Measurements from ENCODE around the gene DMRTA2. TPM values are rescaled to one million over a fixed set of nuclear protein-coding genes. Genes with fewer than 3 reads are reported as not detected.

Gene DMRTA2
- total RNA-seq (2014; rRNA removed; shearing (Covaris generic)) (not detected in 2 replicates), total RNA-seq (2022) (not detected in 2 replicates), Bru-seq, nascent RNA (percentile 25 among the genes with signal in this experiment), BruChase-seq, experiment 1, labeled RNA remaining after a 6-hour chase (not detected), BruChase-seq, experiment 2, labeled RNA remaining after a 2-hour chase (percentile 16 among the genes with signal in this experiment)
- long read RNA-seq: 0 reads

DNA sequence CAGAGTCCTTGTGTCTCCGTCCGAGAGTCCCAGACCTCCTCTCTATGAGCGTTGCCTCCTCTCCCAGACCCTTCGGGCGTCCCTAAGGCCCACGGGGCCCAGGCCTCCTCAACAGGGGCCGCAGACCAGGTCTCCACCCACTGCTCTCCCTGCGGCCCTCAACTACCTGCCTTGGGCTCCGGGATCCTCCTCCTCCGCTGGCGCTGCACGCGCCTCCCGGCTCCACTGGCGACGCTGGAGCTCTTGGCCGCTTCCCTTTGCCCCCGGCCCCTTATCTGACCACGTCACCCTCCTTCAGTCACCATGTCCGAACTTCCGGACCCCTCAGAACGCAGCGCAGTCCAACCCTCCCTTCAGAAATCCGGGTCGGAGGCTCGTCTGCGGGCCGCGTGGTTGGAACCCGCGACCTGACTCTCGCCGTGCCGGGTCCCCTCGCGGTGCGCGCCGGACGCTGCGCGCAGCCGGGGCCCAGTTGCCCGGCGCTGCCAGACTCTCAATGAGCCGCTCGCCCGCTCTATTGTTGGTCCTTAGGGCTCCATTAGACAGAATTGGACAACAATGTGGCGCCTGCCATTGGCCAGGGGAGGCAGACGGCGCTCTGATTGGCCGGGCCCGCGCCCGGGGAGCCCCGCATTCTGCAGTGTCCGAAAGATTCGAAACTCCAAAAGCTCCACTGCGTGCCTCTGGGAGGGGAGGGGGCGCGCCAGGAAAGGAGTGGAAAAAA is at the start of gene DMRTA2:
TSS of gene DMRTA2 (minus strand) at position 498 of the 724 bp plus-strand sequence. CDS start 1,907 bp downstream, outside the sequence.
- TF ChIP-seq EZH2phosphoT487 (IDR thresholded peaks at IDR 0.05; ENCODE audit: borderline replicate concordance, low read depth, low read length): no peak
- TF ChIP-seq, protein P1, sequence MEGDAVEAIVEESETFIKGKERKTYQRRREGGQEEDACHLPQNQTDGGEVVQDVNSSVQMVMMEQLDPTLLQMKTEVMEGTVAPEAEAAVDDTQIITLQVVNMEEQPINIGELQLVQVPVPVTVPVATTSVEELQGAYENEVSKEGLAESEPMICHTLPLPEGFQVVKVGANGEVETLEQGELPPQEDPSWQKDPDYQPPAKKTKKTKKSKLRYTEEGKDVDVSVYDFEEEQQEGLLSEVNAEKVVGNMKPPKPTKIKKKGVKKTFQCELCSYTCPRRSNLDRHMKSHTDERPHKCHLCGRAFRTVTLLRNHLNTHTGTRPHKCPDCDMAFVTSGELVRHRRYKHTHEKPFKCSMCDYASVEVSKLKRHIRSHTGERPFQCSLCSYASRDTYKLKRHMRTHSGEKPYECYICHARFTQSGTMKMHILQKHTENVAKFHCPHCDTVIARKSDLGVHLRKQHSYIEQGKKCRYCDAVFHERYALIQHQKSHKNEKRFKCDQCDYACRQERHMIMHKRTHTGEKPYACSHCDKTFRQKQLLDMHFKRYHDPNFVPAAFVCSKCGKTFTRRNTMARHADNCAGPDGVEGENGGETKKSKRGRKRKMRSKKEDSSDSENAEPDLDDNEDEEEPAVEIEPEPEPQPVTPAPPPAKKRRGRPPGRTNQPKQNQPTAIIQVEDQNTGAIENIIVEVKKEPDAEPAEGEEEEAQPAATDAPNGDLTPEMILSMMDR (conservative IDR thresholded peaks at IDR 0.05; ENCODE audit: low read length): no peak
- Histone ChIP-seq H3K27ac (ENCODE audit: low read depth, low read length, poor library complexity, severe bottlenecking) (no peak within 1 kb of the TSS), H3K4me3 (ENCODE audit: low read depth, low read length, poor library complexity, severe bottlenecking) (no peak within 1 kb of the TSS), H2AFZ (ENCODE audit: low read length) (no peak within 1 kb of the TSS), H3K9me3 (ENCODE audit: low read length) (no peaks in the 10 kb centered on the region), H3K36me3 (ENCODE audit: insufficient read depth, low read length) (no peaks in the 10 kb centered on the region), H3K4me1 (ENCODE audit: insufficient read depth, low read length, poor library complexity, severe bottlenecking) (no peaks in the 10 kb centered on the region), H4K20me1 (ENCODE audit: insufficient read depth, low read length) (no peaks in the 10 kb centered on the region), H3K79me2 (ENCODE audit: insufficient read depth, low read depth, low read length) (no peaks in the 10 kb centered on the region), H3K9me2 (ENCODE audit: insufficient read depth, low read length) (no peaks in the 10 kb centered on the region), H3K4me2 (ENCODE audit: low read length) (no peak within 1 kb of the TSS)
- no peak for DNase-seq (ENCODE audit: low spot score)
- BruUV-seq (replicated peaks): no TSS peak
- POLR2A ChIA-PET: interaction anchor here (0.6 kb wide), 1 partner anchor 173 kb away, joined by 3 read pairs; no protein-coding TSS in a partner anchor
- CTCF ChIA-PET (ENCODE audit: unreplicated experiment): interaction anchor here (0.6 kb wide), 1 partner anchor 9 kb away, joined by 7 read pairs; no protein-coding TSS in a partner anchor
- intact Hi-C loops (cut with micrococcal nuclease; ENCODE audit: unreplicated experiment): no loop called here

- ChIA-PET CTCF (ENCODE audit: unreplicated experiment) (no interaction called here), POLR2A (no interaction called here)
- H3K36me3 ChIP-seq (ENCODE audit: insufficient read depth, low read length): peaks cover 47% of the 10 kb centered on the region
- no peak for DNase-seq (ENCODE audit: low spot score)
- H2AFZ ChIP-seq (ENCODE audit: low read length): no peak overlapping the region
- H3K4me2 ChIP-seq (ENCODE audit: low read length): no peak overlapping the region
- no peaks in the 10 kb centered on the region for H4K20me1 ChIP-seq (ENCODE audit: insufficient read depth, low read length)
- no peaks in the 10 kb centered on the region for H3K9me3 ChIP-seq (ENCODE audit: low read length)
- intact Hi-C loops (cut with micrococcal nuclease; ENCODE audit: unreplicated experiment): no loop called here
- TF ChIP-seq, protein P1 (conservative IDR thresholded peaks at IDR 0.05; ENCODE audit: low read length): no peak
- no peak for TF ChIP-seq EZH2phosphoT487 (IDR thresholded peaks at IDR 0.05; ENCODE audit: borderline replicate concordance, low read depth, low read length)
- H3K9me2 ChIP-seq (ENCODE audit: insufficient read depth, low read length): no peaks in the 10 kb centered on the region
- no peak overlapping the region for H3K27ac ChIP-seq (ENCODE audit: low read depth, low read length, poor library complexity, severe bottlenecking)
- BruUV-seq (replicated peaks): no TSS peak
- no peaks in the 10 kb centered on the region for H3K79me2 ChIP-seq (ENCODE audit: insufficient read depth, low read depth, low read length)
- no peak overlapping the region for H3K4me3 ChIP-seq (ENCODE audit: low read depth, low read length, poor library complexity, severe bottlenecking)
- peaks cover 3% of the 10 kb centered on the region for H3K4me1 ChIP-seq (ENCODE audit: insufficient read depth, low read length, poor library complexity, severe bottlenecking)
Measured at GRCh38 chr1:50471967-50472366, 48.7 kb upstream of the DMRTA2 start.

DNA sequence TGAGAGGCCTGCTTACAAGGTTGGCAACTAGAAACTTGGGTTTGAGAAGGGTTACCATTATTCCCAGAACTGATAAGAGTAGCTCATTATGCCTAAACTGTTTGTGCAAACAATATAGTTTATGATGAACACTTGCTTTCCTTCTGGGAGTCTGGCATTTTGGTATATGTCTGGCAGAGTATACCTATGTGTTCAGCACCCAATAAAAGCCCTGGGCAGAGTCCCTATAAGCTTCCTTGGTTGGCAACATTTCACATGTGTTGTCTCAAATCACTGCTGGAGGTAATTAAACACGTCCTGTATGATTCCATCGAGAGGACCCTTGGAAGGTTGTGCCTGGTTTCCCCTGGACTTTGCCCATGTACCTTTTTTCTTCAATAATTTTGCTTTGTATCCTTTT is 39.7 kb upstream of the DMRTA2 start:
- Histone ChIP-seq H3K4me2 (ENCODE audit: low read length) (no peak overlapping the region), H3K4me3 (ENCODE audit: low read depth, low read length, poor library complexity, severe bottlenecking) (no peak overlapping the region), H3K27ac (ENCODE audit: low read depth, low read length, poor library complexity, severe bottlenecking) (no peak overlapping the region), H3K9me2 (ENCODE audit: insufficient read depth, low read length) (no peaks in the 10 kb centered on the region), H2AFZ (ENCODE audit: low read length) (no peak overlapping the region), H3K4me1 (ENCODE audit: insufficient read depth, low read length, poor library complexity, severe bottlenecking) (no peaks in the 10 kb centered on the region), H3K9me3 (ENCODE audit: low read length) (no peaks in the 10 kb centered on the region), H4K20me1 (ENCODE audit: insufficient read depth, low read length) (no peaks in the 10 kb centered on the region), H3K36me3 (ENCODE audit: insufficient read depth, low read length) (peaks cover 11% of the 10 kb centered on the region; the same call in 1 of the 2 replicates), H3K79me2 (ENCODE audit: insufficient read depth, low read depth, low read length) (no peaks in the 10 kb centered on the region)
- no TSS peak for BruUV-seq (replicated peaks)
- no peak for DNase-seq (ENCODE audit: low spot score)
- intact Hi-C loops (cut with micrococcal nuclease; ENCODE audit: unreplicated experiment): no loop called here
- no peak for TF ChIP-seq EZH2phosphoT487 (IDR thresholded peaks at IDR 0.05; ENCODE audit: borderline replicate concordance, low read depth, low read length)
- TF ChIP-seq, protein P1 (conservative IDR thresholded peaks at IDR 0.05; ENCODE audit: low read length): no peak
- CTCF ChIA-PET (ENCODE audit: unreplicated experiment): no interaction called here
- POLR2A ChIA-PET: interaction anchor here (0.6 kb wide), 2 partner anchors 177 to 267 kb away, joined by 3 to 4 read pairs; no protein-coding TSS in a partner anchor

Data from OCI-LY7 (cell line).